H9 (cell line): ENCODE results near the gene KCNQ2. TPM values are rescaled to one million over a fixed set of nuclear protein-coding genes. Genes with fewer than 3 reads are reported as not detected.

Experiments
- DNase-seq: peaks from one replicate; pipeline ENCODE4 v3.0.0-alpha.2; 2017
- H2AFZ ChIP-seq: one replicate; pipeline ENCODE4 v1.6.1; 2013; ENCODE audit warnings: mild to moderate bottlenecking, low read length, control low read depth, moderate library complexity
- H2AK5ac ChIP-seq: 2 replicates; pipeline ENCODE4 v1.6.1; 2013; ENCODE audit warnings: low read length, control low read depth, mixed read lengths; ENCODE audit not compliant: insufficient read length
- H2BK120ac ChIP-seq: one replicate; pipeline ENCODE4 v1.6.1; 2013; ENCODE audit warnings: low read depth, mild to moderate bottlenecking, low read length, control low read depth, inconsistent platforms; ENCODE audit not compliant: poor library complexity, severe bottlenecking
- H2BK12ac ChIP-seq: 2 replicates; pipeline ENCODE4 v1.6.1; 2013; ENCODE audit warnings: low read length, control low read depth, mixed read lengths, low read depth; ENCODE audit not compliant: insufficient read length
- H2BK15ac ChIP-seq: 2 replicates; pipeline ENCODE4 v1.6.1; 2013; ENCODE audit warnings: low read depth, low read length, control low read depth
- H2BK20ac ChIP-seq: one replicate; pipeline ENCODE4 v1.6.1; 2013; ENCODE audit warnings: low read depth, mild to moderate bottlenecking, low read length, control low read depth, inconsistent platforms; ENCODE audit not compliant: poor library complexity, severe bottlenecking
- H2BK5ac ChIP-seq: 2 replicates; pipeline ENCODE4 v1.6.1; 2013; ENCODE audit warnings: low read length, control low read depth, mixed read lengths; ENCODE audit not compliant: insufficient read length
- H3K14ac ChIP-seq: 2 replicates; pipeline ENCODE4 v1.6.1; 2013; ENCODE audit warnings: low read length, control low read depth; ENCODE audit not compliant: insufficient read depth
- H3K18ac ChIP-seq: 2 replicates; pipeline ENCODE4 v1.6.1; 2013; ENCODE audit warnings: low read depth, mild to moderate bottlenecking, mixed read lengths, low read length, control low read depth; ENCODE audit not compliant: insufficient read length
- H3K23ac ChIP-seq: 2 replicates; pipeline ENCODE4 v1.6.1; 2013; ENCODE audit warnings: low read length, control low read depth, mixed read lengths, low read depth; ENCODE audit not compliant: insufficient read length
- H3K23me2 ChIP-seq: 2 replicates; pipeline ENCODE4 v1.6.1; 2013; ENCODE audit warnings: low read depth, mild to moderate bottlenecking, mixed read lengths, low read length, control low read depth; ENCODE audit not compliant: insufficient read length, poor library complexity, severe bottlenecking
- H3K27ac ChIP-seq: 2 replicates; pipeline ENCODE4 v1.5.1; 2013; ENCODE audit warnings: low read length, control low read depth, mixed read lengths, low read depth; ENCODE audit not compliant: insufficient read length
- H3K27me3 ChIP-seq: 2 replicates; pipeline ENCODE4 v1.6.1; 2013; ENCODE audit warnings: low read length, control low read depth, inconsistent platforms; ENCODE audit not compliant: insufficient read depth
- H3K4ac ChIP-seq: 2 replicates; pipeline ENCODE4 v1.6.1; 2013; ENCODE audit warnings: low read depth, mild to moderate bottlenecking, control low read depth, inconsistent platforms, low read length, moderate library complexity
- H3K4me1 ChIP-seq: 2 replicates; pipeline ENCODE4 v1.6.1; 2013; ENCODE audit warnings: low read length, control low read depth, inconsistent platforms; ENCODE audit not compliant: insufficient read depth
- H3K4me2 ChIP-seq: 2 replicates; pipeline ENCODE4 v1.6.1; 2013; ENCODE audit warnings: low read length, control low read depth, mixed read lengths; ENCODE audit not compliant: insufficient read length, insufficient read depth
- H3K56ac ChIP-seq: 2 replicates; pipeline ENCODE4 v1.6.1; 2013; ENCODE audit warnings: low read depth, mild to moderate bottlenecking, mixed read lengths, low read length, control low read depth; ENCODE audit not compliant: insufficient read length
- H3K79me1 ChIP-seq: 2 replicates; pipeline ENCODE4 v1.6.1; 2013; ENCODE audit warnings: low read depth, mild to moderate bottlenecking, moderate library complexity, low read length, control low read depth, inconsistent platforms; ENCODE audit not compliant: insufficient read depth, poor library complexity, severe bottlenecking
- H3K79me2 ChIP-seq: 2 replicates; pipeline ENCODE4 v1.6.1; 2013; ENCODE audit warnings: low read length, control low read depth, inconsistent platforms; ENCODE audit not compliant: insufficient read depth
- H3K9ac ChIP-seq: 2 replicates; pipeline ENCODE4 v1.6.1; 2013; ENCODE audit warnings: low read length, control low read depth, mixed read lengths; ENCODE audit not compliant: insufficient read length; ENCODE audit errors: extremely low read depth
- H3K9me3 ChIP-seq: one replicate; pipeline ENCODE4 v1.6.1; 2013; ENCODE audit warnings: low read depth, low read length, inconsistent platforms; ENCODE audit not compliant: control insufficient read depth
- H3T11ph ChIP-seq: one replicate; pipeline ENCODE4 v1.6.1; 2013; ENCODE audit warnings: mild to moderate bottlenecking, low read length, control low read depth, inconsistent platforms
- H4K20me1 ChIP-seq: one replicate; pipeline ENCODE4 v1.6.1; 2013; ENCODE audit not compliant: control insufficient read depth, insufficient read length, insufficient read depth
- H4K5ac ChIP-seq: 2 replicates; pipeline ENCODE4 v1.6.1; 2013; ENCODE audit warnings: low read depth, mild to moderate bottlenecking, mixed read lengths, low read length, control low read depth; ENCODE audit not compliant: insufficient read length
- H4K8ac ChIP-seq: replicated peaks from 2 replicates; pipeline ENCODE4 v1.6.1; 2013; ENCODE audit warnings: low read length, control low read depth, mixed read lengths, low read depth; ENCODE audit not compliant: insufficient read length
- H4K91ac ChIP-seq: 2 replicates; pipeline ENCODE4 v1.6.1; 2013; ENCODE audit warnings: low read depth, mild to moderate bottlenecking, moderate library complexity, mixed read lengths, low read length, control low read depth; ENCODE audit not compliant: insufficient read length
- H3K27ac Mint-ChIP-seq, 3 experiments: 2 replicates in 2 of 3; 3 replicates in 1 of 3; pipeline ENCODE4 v1.8.0; 2020 to 2021; ENCODE audit warnings: mixed read lengths in 3 of 3, mild to moderate bottlenecking in 1 of 3, moderate library complexity in 1 of 3
- H3K27me3 Mint-ChIP-seq: 2 replicates; pipeline ENCODE4 v1.8.0; 2021; ENCODE audit warnings: low read depth, mild to moderate bottlenecking, moderate library complexity, mixed read lengths
- H3K36me3 Mint-ChIP-seq, 3 experiments: 2 replicates in 2 of 3; 3 replicates in 1 of 3; pipeline ENCODE4 v1.8.0; 2020 to 2021; ENCODE audit warnings: low read depth in 3 of 3, mixed read lengths in 3 of 3; ENCODE audit not compliant: insufficient read depth in 1 of 3
- H3K4me1 Mint-ChIP-seq, 2 experiments: 2 replicates each; pipeline ENCODE4 v1.8.0; 2020; ENCODE audit warnings: mixed read lengths in 2 of 2
- H3K4me3 Mint-ChIP-seq, 2 experiments: 2 replicates in 1 of 2; 3 replicates in 1 of 2; pipeline ENCODE4 v1.8.0; 2020 to 2021; ENCODE audit warnings: mild to moderate bottlenecking in 2 of 2, mixed read lengths in 2 of 2, moderate library complexity in 1 of 2
- H3K9me3 Mint-ChIP-seq, 2 experiments: 2 replicates in 1 of 2; 3 replicates in 1 of 2; pipeline ENCODE4 v1.8.0; 2020; ENCODE audit warnings: mild to moderate bottlenecking in 2 of 2, mixed read lengths in 2 of 2, moderate library complexity in 1 of 2
- WGBS: extraction: QIAGEN DNeasy Blood & Tissue Kit; methylation state at CpG from one replicate; pipeline ENCODE4 v1.1.7; 2013; ENCODE audit warnings: missing lambda C conversion rate, low lambda C conversion rate, mixed read lengths; ENCODE audit not compliant: insufficient read length; ENCODE audit errors: extremely low coverage; 5-methylcytosine and 5-hydroxymethylcytosine counted together
- total RNA-seq: library from RNA; stranded (reverse); gene quantifications from 2 replicates; pipeline ENCODE4 v1.2.1, GENCODE V29; 2021
- TF ChIP-seq, protein P1 (sequence below): fragments of 200-600 bp; sonication (generic); conservative IDR thresholded peaks from 3 replicates; pipeline ENCODE4 v1.8.0; 2021; ENCODE audit warnings: antibody characterized with exemption, mild to moderate bottlenecking

Gene KCNQ2
- total RNA-seq, 1 experiment from 2014 or later: 69.2 TPM

DNA sequence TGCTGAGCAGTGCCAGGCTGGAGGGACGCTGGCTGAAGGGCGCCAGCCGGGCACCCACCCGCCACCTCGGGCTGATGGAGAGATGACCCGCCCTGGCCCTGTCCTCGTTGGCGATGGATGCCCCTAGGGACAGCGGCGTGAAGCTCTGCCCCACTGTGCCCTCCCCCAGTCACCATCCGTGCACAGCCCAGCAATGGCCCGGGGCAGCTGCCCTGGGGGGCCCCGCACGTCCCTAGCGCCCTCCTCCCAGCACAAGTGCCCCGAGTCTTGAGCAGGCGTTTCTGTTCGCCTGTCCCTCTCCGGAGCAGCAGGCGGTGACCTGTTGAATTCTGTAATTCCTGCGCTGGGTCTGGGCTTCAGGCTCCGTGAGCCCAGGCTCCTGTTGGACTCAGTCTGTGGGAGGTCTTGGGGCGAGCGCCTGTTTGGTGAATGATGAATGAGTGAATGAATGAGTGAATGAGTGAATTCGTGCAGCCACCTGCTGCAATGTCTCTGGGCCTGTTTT lies 74.5 kb downstream of the KCNQ2 start:
- H4K8ac ChIP-seq: no peak overlapping the region
- peaks cover 13% of the 10 kb centered on the region for H3K27me3 Mint-ChIP-seq
- no peak overlapping the region for H2AFZ ChIP-seq
- H3K79me2 ChIP-seq: no peaks in the 10 kb centered on the region
- no peak overlapping the region for H3T11ph ChIP-seq
- peaks cover 21 to 29% of the 10 kb centered on the region in 2 experiments for H3K4me1 Mint-ChIP-seq
- no peaks in the 10 kb centered on the region for H4K20me1 ChIP-seq
- H3K4ac ChIP-seq: no peak overlapping the region
- H4K5ac ChIP-seq: no peak overlapping the region
- H3K36me3 Mint-ChIP-seq: peaks cover 0 to under 1% (median 0%) of the 10 kb centered on the region in 3 experiments; a peak in 1 of 7 replicates
- no peaks in the 10 kb centered on the region for H3K27me3 ChIP-seq
- no peak overlapping the region for H2AK5ac ChIP-seq
- H3K4me3 Mint-ChIP-seq: no peak overlapping the region; a peak in 1 of 5 replicates
- no peak overlapping the region for H3K23ac ChIP-seq
- no peak overlapping the region for H2BK5ac ChIP-seq
- H3K23me2 ChIP-seq: no peaks in the 10 kb centered on the region
- H3K27ac Mint-ChIP-seq: peak overlapping the region in 1 of 3 experiments; percentile 64; a peak in 1 of 7 replicates
- H3K56ac ChIP-seq: no peak overlapping the region
- peaks cover 7% of the 10 kb centered on the region; the same call in 1 of the 2 replicates for H3K4me1 ChIP-seq
- no CpG with 5 or more reads among the region's 25 CpGs for WGBS
- no peak overlapping the region for H3K9ac ChIP-seq
- no peak overlapping the region for H3K27ac ChIP-seq
- no peaks in the 10 kb centered on the region for H3K9me3 ChIP-seq
- H2BK120ac ChIP-seq: no peak overlapping the region
- no peak overlapping the region for H4K91ac ChIP-seq
- no peak overlapping the region for H2BK15ac ChIP-seq
- no peaks in the 10 kb centered on the region for H3K79me1 ChIP-seq
- H3K18ac ChIP-seq: no peak overlapping the region
- H3K4me2 ChIP-seq: no peak overlapping the region
- TF ChIP-seq, protein P1, sequence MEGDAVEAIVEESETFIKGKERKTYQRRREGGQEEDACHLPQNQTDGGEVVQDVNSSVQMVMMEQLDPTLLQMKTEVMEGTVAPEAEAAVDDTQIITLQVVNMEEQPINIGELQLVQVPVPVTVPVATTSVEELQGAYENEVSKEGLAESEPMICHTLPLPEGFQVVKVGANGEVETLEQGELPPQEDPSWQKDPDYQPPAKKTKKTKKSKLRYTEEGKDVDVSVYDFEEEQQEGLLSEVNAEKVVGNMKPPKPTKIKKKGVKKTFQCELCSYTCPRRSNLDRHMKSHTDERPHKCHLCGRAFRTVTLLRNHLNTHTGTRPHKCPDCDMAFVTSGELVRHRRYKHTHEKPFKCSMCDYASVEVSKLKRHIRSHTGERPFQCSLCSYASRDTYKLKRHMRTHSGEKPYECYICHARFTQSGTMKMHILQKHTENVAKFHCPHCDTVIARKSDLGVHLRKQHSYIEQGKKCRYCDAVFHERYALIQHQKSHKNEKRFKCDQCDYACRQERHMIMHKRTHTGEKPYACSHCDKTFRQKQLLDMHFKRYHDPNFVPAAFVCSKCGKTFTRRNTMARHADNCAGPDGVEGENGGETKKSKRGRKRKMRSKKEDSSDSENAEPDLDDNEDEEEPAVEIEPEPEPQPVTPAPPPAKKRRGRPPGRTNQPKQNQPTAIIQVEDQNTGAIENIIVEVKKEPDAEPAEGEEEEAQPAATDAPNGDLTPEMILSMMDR: no peak
- no peak for DNase-seq
- H2BK20ac ChIP-seq: no peak overlapping the region
- H3K14ac ChIP-seq: no peak overlapping the region; the same call in 1 of the 2 replicates
- H3K9me3 Mint-ChIP-seq: peaks cover 0 to under 1% of the 10 kb centered on the region in 2 experiments; a peak in 3 of 5 replicates
- H2BK12ac ChIP-seq: no peak overlapping the region
